GM23338 (cell line): Measurements from ENCODE around the gene FADD. TPM values are rescaled to one million over a fixed set of nuclear protein-coding genes. Genes with fewer than 3 reads are reported as not detected.

Source experiments
- ATAC-seq: fragments of 200-7000 bp; cut with Tn5 transposase; 3 replicates; pipeline ENCODE4 v1.9.1; 2020
- DNase-seq: peaks from one replicate; pipeline ENCODE4 v3.0.0-alpha.2; 2015; ENCODE audit warnings: low spot score
- H2AFZ ChIP-seq: fragments of 200-600 bp; sonication (generic); 2 replicates; pipeline ENCODE4 v1.8.0; 2016; ENCODE audit warnings: antibody characterized with exemption, mild to moderate bottlenecking, moderate library complexity
- H3F3A ChIP-seq: fragments of 200-600 bp; sonication (generic); replicated peaks from 2 replicates; pipeline ENCODE4 v1.8.0; 2017; ENCODE audit warnings: antibody characterized with exemption, mixed run types, low read depth
- H3K27ac ChIP-seq: fragments of 200-600 bp; sonication (generic); 2 replicates; pipeline ENCODE4 v1.6.1; 2016; ENCODE audit warnings: low read depth
- H3K27me3 ChIP-seq: fragments of 200-600 bp; sonication (generic); 2 replicates; pipeline ENCODE4 v1.8.0; 2016; ENCODE audit warnings: mild to moderate bottlenecking, mixed run types, moderate library complexity; ENCODE audit not compliant: insufficient read depth
- H3K36me3 ChIP-seq: fragments of 200-600 bp; sonication (generic); 2 replicates; pipeline ENCODE4 v1.8.0; 2016; ENCODE audit warnings: mild to moderate bottlenecking; ENCODE audit not compliant: insufficient read depth
- H3K4me1 ChIP-seq: fragments of 200-600 bp; sonication (generic); 2 replicates; pipeline ENCODE4 v1.8.0; 2016; ENCODE audit warnings: mild to moderate bottlenecking, moderate library complexity; ENCODE audit not compliant: insufficient read depth
- H3K4me2 ChIP-seq: fragments of 200-600 bp; sonication (generic); 2 replicates; pipeline ENCODE4 v1.7.1; 2017; ENCODE audit warnings: mixed run types
- H3K4me3 ChIP-seq: fragments of 200-600 bp; sonication (generic); 2 replicates; pipeline ENCODE4 v1.6.1; 2016; ENCODE audit warnings: mixed run types
- H3K79me2 ChIP-seq: fragments of 200-600 bp; sonication (generic); replicated peaks from 2 replicates; pipeline ENCODE4 v1.8.0; 2017; ENCODE audit warnings: mild to moderate bottlenecking; ENCODE audit not compliant: insufficient read depth
- H3K9me2 ChIP-seq: fragments of 200-600 bp; sonication (generic); 2 replicates; pipeline ENCODE4 v1.8.0; 2017; ENCODE audit not compliant: insufficient read depth
- H4K20me1 ChIP-seq: fragments of 200-600 bp; sonication (generic); replicated peaks from 2 replicates; pipeline ENCODE4 v1.8.0; 2017; ENCODE audit warnings: mild to moderate bottlenecking; ENCODE audit not compliant: insufficient read depth
- H3K27ac Mint-ChIP-seq: 2 replicates; pipeline ENCODE4 v1.8.0; 2020; ENCODE audit warnings: inconsistent platforms, mild to moderate bottlenecking, moderate library complexity, mixed read lengths
- H3K27me3 Mint-ChIP-seq: 3 replicates; pipeline ENCODE4 v1.8.0; 2022; ENCODE audit warnings: low read depth, mild to moderate bottlenecking, moderate library complexity, mixed read lengths, inconsistent platforms; ENCODE audit not compliant: insufficient read depth, poor library complexity
- H3K36me3 Mint-ChIP-seq: 3 replicates; pipeline ENCODE4 v1.8.0; 2021; ENCODE audit warnings: low read depth, mild to moderate bottlenecking, inconsistent platforms, moderate library complexity, mixed read lengths
- H3K4me1 Mint-ChIP-seq: 3 replicates; pipeline ENCODE4 v1.8.0; 2020; ENCODE audit warnings: mild to moderate bottlenecking, inconsistent platforms, mixed read lengths
- H3K4me3 Mint-ChIP-seq: 3 replicates; pipeline ENCODE4 v1.8.0; 2021; ENCODE audit warnings: moderate library complexity, mild to moderate bottlenecking, inconsistent platforms, mixed read lengths
- H3K9me3 Mint-ChIP-seq: 3 replicates; pipeline ENCODE4 v1.8.0; 2020; ENCODE audit warnings: moderate library complexity, mild to moderate bottlenecking, inconsistent platforms, mixed read lengths
- CREB1 ChIP-seq: fragments of 250-450 bp; sonication (Bioruptor Pico); IDR thresholded peaks from 2 replicates; pipeline ENCODE4 v1.5.0; 2020; ENCODE audit warnings: low read depth, mild to moderate bottlenecking, moderate library complexity
- CTCF ChIP-seq, 2 experiments: fragments of 200-600 bp in 1 of 2; sonication (generic) in 1 of 2; conservative IDR thresholded peaks; 2 replicates each; pipeline versions ENCODE4 v1.5.1 to v1.6.1; 2016 to 2017; ENCODE audit warnings: antibody characterized with exemption in 2 of 2, low read depth in 2 of 2, mild to moderate bottlenecking in 2 of 2, moderate library complexity in 1 of 2
- ETS1 ChIP-seq: IDR thresholded peaks from 2 replicates; pipeline ENCODE4 v1.6.1; 2016; ENCODE audit warnings: antibody characterized with exemption
- EZH2 ChIP-seq: fragments of 200-600 bp; sonication (generic); IDR thresholded peaks from one replicate; pipeline ENCODE4 v1.8.0; 2017; ENCODE audit warnings: antibody characterized with exemption, mild to moderate bottlenecking, low read depth; ENCODE audit not compliant: unreplicated experiment
- EZH2phosphoT487 ChIP-seq: fragments of 200-600 bp; sonication (generic); IDR thresholded peaks from one replicate; pipeline ENCODE4 v1.8.1; 2018; ENCODE audit warnings: antibody characterized with exemption; ENCODE audit not compliant: unreplicated experiment
- JUNB ChIP-seq: IDR thresholded peaks from one replicate; pipeline ENCODE4 v1.6.1; 2016; ENCODE audit warnings: antibody characterized with exemption; ENCODE audit not compliant: unreplicated experiment
- POLR2AphosphoS5 ChIP-seq: IDR thresholded peaks from 2 replicates; pipeline ENCODE4 v1.6.1; 2016; ENCODE audit warnings: antibody characterized with exemption, low read depth
- REST ChIP-seq: IDR thresholded peaks from one replicate; pipeline ENCODE4 v1.6.1; 2018; ENCODE audit warnings: antibody characterized with exemption; ENCODE audit not compliant: unreplicated experiment
- STAT1 ChIP-seq: IDR thresholded peaks from one replicate; pipeline ENCODE4 v1.6.1; 2016; ENCODE audit warnings: antibody characterized with exemption; ENCODE audit not compliant: unreplicated experiment
- ZNF331 ChIP-seq: fragments of 250-450 bp; sonication (Bioruptor Pico); IDR thresholded peaks from 2 replicates; pipeline ENCODE4 v1.5.0; 2020; ENCODE audit warnings: low read depth, mild to moderate bottlenecking, moderate library complexity
- polyA plus RNA-seq: library from polyadenylated mRNA; unstranded; fragments of >200 nt; fragmentation: Nextera tagmentation; extraction: Ambion mirVana; gene quantifications from 2 replicates; pipeline ENCODE4 v1.2.1, GENCODE V29; 2016
- total RNA-seq: library from RNA; depleted of rRNA; stranded (reverse); fragments of >200 nt; shearing (Covaris generic); gene quantifications from 2 replicates; pipeline ENCODE4 v1.2.3, GENCODE V29; 2014

The FADD gene
- total and polyA plus RNA-seq, 2 experiments from 2014 or later: 19.7 to 65.8 TPM

GRCh38 chr11:70161043-70161625 lies 42.0 kb upstream of the FADD start (continued):
- TF ChIP-seq REST (no peak), JUNB (no peak), CTCF (conservative IDR thresholded peaks at IDR 0.05; ENCODE audit: low read depth in 2 of 2) (no peak), ZNF331 (CRISPR knock-in tag) (no peak), CREB1 (CRISPR knock-in tag) (no peak), EZH2 (no peak), ETS1 (no peak), STAT1 (no peak)

GRCh38 chr11:70164705-70165104 lies 38.4 kb upstream of the FADD start:
- peak; percentile 32 for DNase-seq
- ATAC-seq: peak; percentile 70

More at GRCh38 chr11:70164705-70165104, 38.4 kb upstream of the FADD start:
- Mint-ChIP-seq H3K27ac (no peak overlapping the region), H3K27me3 (peaks cover 9% of the 10 kb centered on the region), H3K4me1 (no peaks in the 10 kb centered on the region; the same call in 2 of the 3 replicates), H3K36me3 (no peaks in the 10 kb centered on the region), H3K9me3 (no peaks in the 10 kb centered on the region), H3K4me3 (no peak overlapping the region)
- TF ChIP-seq EZH2phosphoT487 (no peak), ZNF331 (CRISPR knock-in tag) (no peak), CTCF (conservative IDR thresholded peaks at IDR 0.05; ENCODE audit: low read depth in 2 of 2) (no peak), EZH2 (no peak), ETS1 (no peak), STAT1 (no peak), POLR2AphosphoS5 (no peak)
- no peaks in the 10 kb centered on the region for H3F3A ChIP-seq
- H3K9me2 ChIP-seq: no peaks in the 10 kb centered on the region
- H3K4me1 ChIP-seq: no peaks in the 10 kb centered on the region
- H3K27ac ChIP-seq: no peak overlapping the region
- no peaks in the 10 kb centered on the region for H4K20me1 ChIP-seq
- no peak overlapping the region for H3K4me2 ChIP-seq
- no peak overlapping the region for H3K4me3 ChIP-seq
- no peaks in the 10 kb centered on the region for H3K79me2 ChIP-seq
- no peaks in the 10 kb centered on the region for H3K36me3 ChIP-seq
- H3K27me3 ChIP-seq: no peaks in the 10 kb centered on the region
- peak overlapping the region; percentile 66; the same call in 1 of the 2 replicates for H2AFZ ChIP-seq
